ENCODE measurements around the gene SLC43A1.

DNA sequence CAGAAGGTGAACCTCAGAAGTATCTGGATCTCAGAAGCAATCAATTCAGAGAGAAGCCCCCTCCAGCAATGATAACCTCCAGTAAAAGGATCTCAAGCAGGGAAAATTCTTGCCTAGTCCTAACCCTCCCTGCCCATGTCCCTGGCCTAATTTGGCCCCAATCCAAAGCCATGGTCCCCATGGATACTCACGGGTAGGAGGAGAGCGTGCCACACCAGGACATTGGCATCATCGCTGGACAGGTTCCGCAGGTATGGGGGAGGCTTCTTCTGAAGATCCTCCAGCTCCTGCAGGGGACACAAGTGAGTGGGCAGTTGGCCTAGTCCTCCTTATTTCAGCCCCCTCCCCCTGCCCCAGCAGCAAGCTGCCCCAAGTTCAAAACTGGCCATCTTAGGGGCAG, 44.6 kb upstream of the SLC43A1 start:
- TF ChIP-seq, protein P1, sequence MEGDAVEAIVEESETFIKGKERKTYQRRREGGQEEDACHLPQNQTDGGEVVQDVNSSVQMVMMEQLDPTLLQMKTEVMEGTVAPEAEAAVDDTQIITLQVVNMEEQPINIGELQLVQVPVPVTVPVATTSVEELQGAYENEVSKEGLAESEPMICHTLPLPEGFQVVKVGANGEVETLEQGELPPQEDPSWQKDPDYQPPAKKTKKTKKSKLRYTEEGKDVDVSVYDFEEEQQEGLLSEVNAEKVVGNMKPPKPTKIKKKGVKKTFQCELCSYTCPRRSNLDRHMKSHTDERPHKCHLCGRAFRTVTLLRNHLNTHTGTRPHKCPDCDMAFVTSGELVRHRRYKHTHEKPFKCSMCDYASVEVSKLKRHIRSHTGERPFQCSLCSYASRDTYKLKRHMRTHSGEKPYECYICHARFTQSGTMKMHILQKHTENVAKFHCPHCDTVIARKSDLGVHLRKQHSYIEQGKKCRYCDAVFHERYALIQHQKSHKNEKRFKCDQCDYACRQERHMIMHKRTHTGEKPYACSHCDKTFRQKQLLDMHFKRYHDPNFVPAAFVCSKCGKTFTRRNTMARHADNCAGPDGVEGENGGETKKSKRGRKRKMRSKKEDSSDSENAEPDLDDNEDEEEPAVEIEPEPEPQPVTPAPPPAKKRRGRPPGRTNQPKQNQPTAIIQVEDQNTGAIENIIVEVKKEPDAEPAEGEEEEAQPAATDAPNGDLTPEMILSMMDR (IDR thresholded peaks at IDR 0.05), result no peak
- no peak for TF ChIP-seq POLR2A (IDR thresholded peaks at IDR 0.05)
